ENCODE data around the gene HMSD.
A peak's percentile ranks its signal among the peaks of the same experiment; 100 is the strongest.
"Not testable (repeated sequence)": the region's sequence is repeated elsewhere in the genome, so short reads cannot be mapped to it uniquely, and the experiment has no call there.

HMSD gene

GRCh38 chr18:63949068-63949737 lies at the start of gene HMSD:
TSS of gene HMSD (plus strand) at chr18:63949301. CDS start at chr18:63953456, 4,155 bp downstream.
- no peak for DNase-seq (ENCODE audit: low spot score)

GRCh38 chr18:63903851-63904570 lies 45.1 kb upstream of the HMSD start:
- no peak for DNase-seq (ENCODE audit: low spot score)

- no peak for DNase-seq (ENCODE audit: low spot score)
Measured at GRCh38 chr18:63904694-63905093, 44.4 kb upstream of the HMSD start.

GRCh38 chr18:63905361-63905760 lies 43.7 kb upstream of the HMSD start:
- no peak for DNase-seq (ENCODE audit: low spot score)

- no peak for DNase-seq (ENCODE audit: low spot score)
Measured at GRCh38 chr18:63906056-63906455, 43.0 kb upstream of the HMSD start.

GRCh38 chr18:63907664-63908063 lies 41.4 kb upstream of the HMSD start, which contains the start of gene SERPINB10:
TSS of gene SERPINB10 (plus strand) at chr18:63907958. CDS start at chr18:63915511, 7,553 bp downstream.
- no peak for DNase-seq (ENCODE audit: low spot score)

GRCh38 chr18:63908858-63909257 lies 40.2 kb upstream of the HMSD start:
- no peak for DNase-seq (ENCODE audit: low spot score)

GRCh38 chr18:63909870-63910269 lies 39.2 kb upstream of the HMSD start:
- no peak for DNase-seq (ENCODE audit: low spot score)

GRCh38 chr18:63917817-63918216 lies 31.3 kb upstream of the HMSD start:
- DNase-seq (ENCODE audit: low spot score) = no peak

GRCh38 chr18:63922049-63922448 lies 27.1 kb upstream of the HMSD start:
- DNase-seq (ENCODE audit: low spot score) = no peak

GRCh38 chr18:63924551-63924950 lies 24.6 kb upstream of the HMSD start:
- no peak for DNase-seq (ENCODE audit: low spot score)

- no peak for DNase-seq (ENCODE audit: low spot score)
Measured at GRCh38 chr18:63928331-63928730, 20.8 kb upstream of the HMSD start.

GRCh38 chr18:63929369-63929768 lies 19.7 kb upstream of the HMSD start:
- DNase-seq (ENCODE audit: low spot score) = not testable (repeated sequence)

GRCh38 chr18:63930773-63931354 lies 18.2 kb upstream of the HMSD start:
- DNase-seq (ENCODE audit: low spot score) = no peak

- peak; percentile 84 for DNase-seq (ENCODE audit: low spot score)
Measured at GRCh38 chr18:63936156-63936931, 12.8 kb upstream of the HMSD start.

GRCh38 chr18:63936932-63937393 lies 12.1 kb upstream of the HMSD start:
- DNase-seq (ENCODE audit: low spot score) = no peak

GRCh38 chr18:63940008-63940407 lies 9.1 kb upstream of the HMSD start:
- DNase-seq (ENCODE audit: low spot score) = no peak

- DNase-seq (ENCODE audit: low spot score) = not testable (repeated sequence)
Measured at GRCh38 chr18:63940543-63941050, 8.5 kb upstream of the HMSD start.

- no peak for DNase-seq (ENCODE audit: low spot score)
Measured at GRCh38 chr18:63947051-63947790, 1.9 kb upstream of the HMSD start.

GRCh38 chr18:63951302-63951705 lies 2.2 kb downstream of the HMSD start:
- peak; percentile 16 for DNase-seq (ENCODE audit: low spot score)

- no peak for DNase-seq (ENCODE audit: low spot score)
Measured at GRCh38 chr18:63953811-63954210, 4.7 kb downstream of the HMSD start.
